IMR-90 (cell line): ENCODE measurements around the gene AGO3. TPM values are rescaled to one million over a fixed set of nuclear protein-coding genes. Genes with fewer than 3 reads are reported as not detected.
A peak's percentile ranks its signal among the peaks of the same experiment; 100 is the strongest.

Experiments
- ATAC-seq: fragments of 200-7000 bp; cut with Tn5 transposase; 2 replicates; pipeline ENCODE4 v1.9.1; 2020; ENCODE audit warnings: low read depth, mild to moderate bottlenecking, moderate library complexity
- BruUV-seq: library from RNA; stranded (reverse); fragments of 400-500 nt; replicated peaks from 2 replicates; lab custom pipeline; 2021; lab: Mats Ljungman, UMichigan
- CTCF ChIA-PET: fragments of 300-600 bp; formaldehyde crosslinking; extraction: SDS; loops from one replicate; lab custom pipeline; 2021; ENCODE audit warnings: antibody characterized with exemption; lab: Yijun Ruan, JAX
- POLR2A ChIA-PET: fragments of 300-600 bp; sonication (Branson Sonifier 250); formaldehyde crosslinking; loops from one replicate; lab custom pipeline; 2022; ENCODE audit warnings: antibody characterized with exemption; ENCODE audit not compliant: unreplicated experiment; lab: Charles Lee
- DNase-seq: peaks from one replicate; pipeline ENCODE4 v3.0.0; 2013
- H2AFZ ChIP-seq: replicated peaks from 2 replicates; pipeline ENCODE3; 2013; ENCODE audit warnings: low read length, mild to moderate bottlenecking; ENCODE audit not compliant: poor library complexity
- H2AK5ac ChIP-seq: 2 replicates; pipeline ENCODE4 v1.6.1; 2013; ENCODE audit warnings: low read depth, low read length, inconsistent platforms
- H2AK9ac ChIP-seq: replicated peaks from 2 replicates; pipeline ENCODE3; 2013; ENCODE audit warnings: mild to moderate bottlenecking, low read depth, low read length, moderate library complexity; ENCODE audit not compliant: poor library complexity
- H2BK120ac ChIP-seq: 2 replicates; pipeline ENCODE4 v1.6.1; 2013; ENCODE audit warnings: low read depth, low read length, inconsistent platforms
- H2BK15ac ChIP-seq: 3 replicates; pipeline ENCODE4 v1.6.1; 2013; ENCODE audit warnings: low read depth, low read length, inconsistent platforms
- H2BK20ac ChIP-seq: 2 replicates; pipeline ENCODE4 v1.6.1; 2013; ENCODE audit warnings: low read depth, mild to moderate bottlenecking, inconsistent platforms, low read length, moderate library complexity
- H2BK5ac ChIP-seq: 2 replicates; pipeline ENCODE4 v1.6.1; 2013; ENCODE audit warnings: mild to moderate bottlenecking, low read depth, low read length, inconsistent platforms; ENCODE audit not compliant: poor library complexity, severe bottlenecking
- H3K14ac ChIP-seq: replicated peaks from 2 replicates; pipeline ENCODE4 v1.6.1; 2013; ENCODE audit warnings: low read depth, low read length, inconsistent platforms
- H3K18ac ChIP-seq: 2 replicates; pipeline ENCODE4 v1.6.1; 2013; ENCODE audit warnings: low read depth, low read length, control low read depth
- H3K23ac ChIP-seq: 2 replicates; pipeline ENCODE4 v1.6.1; 2013; ENCODE audit warnings: low read depth, low read length, inconsistent platforms
- H3K27ac ChIP-seq: 2 replicates; pipeline ENCODE4 v1.5.1; 2013; ENCODE audit warnings: mild to moderate bottlenecking, control low read depth, low read length; ENCODE audit not compliant: insufficient read depth
- H3K27me3 ChIP-seq: 2 replicates; pipeline ENCODE4 v1.6.1; 2013; ENCODE audit warnings: low read length; ENCODE audit not compliant: control insufficient read depth, insufficient read depth
- H3K36me3 ChIP-seq: 2 replicates; pipeline ENCODE4 v1.6.1; 2013; ENCODE audit warnings: low read length, mixed read lengths; ENCODE audit not compliant: control insufficient read depth, insufficient read depth
- H3K4ac ChIP-seq: 2 replicates; pipeline ENCODE4 v1.6.1; 2013; ENCODE audit warnings: low read depth, low read length, inconsistent platforms
- H3K4me1 ChIP-seq: 2 replicates; pipeline ENCODE4 v1.6.1; 2013; ENCODE audit warnings: low read length, mixed read lengths; ENCODE audit not compliant: control insufficient read depth, insufficient read depth
- H3K4me2 ChIP-seq: 2 replicates; pipeline ENCODE4 v1.6.1; 2013; ENCODE audit warnings: low read depth, mild to moderate bottlenecking, control low read depth, low read length, moderate library complexity
- H3K4me3 ChIP-seq: 2 replicates; pipeline ENCODE4 v1.5.1; 2013; ENCODE audit warnings: low read depth, mild to moderate bottlenecking, control low read depth, low read length, moderate library complexity; ENCODE audit not compliant: insufficient read depth
- H3K56ac ChIP-seq: 2 replicates; pipeline ENCODE4 v1.6.1; 2013; ENCODE audit warnings: low read length, inconsistent platforms; ENCODE audit not compliant: insufficient read depth; ENCODE audit errors: extremely low read depth
- H3K79me1 ChIP-seq, 2 experiments: 2 replicates each; pipeline ENCODE4 v1.6.1; 2013; ENCODE audit warnings: low read length in 2 of 2, inconsistent platforms in 1 of 2, low read depth in 1 of 2
- H3K9ac ChIP-seq: 2 replicates; pipeline ENCODE4 v1.6.1; 2013; ENCODE audit warnings: low read depth, low read length, control low read depth
- H3K9me1 ChIP-seq: 2 replicates; pipeline ENCODE4 v1.6.1; 2013; ENCODE audit warnings: low read length, inconsistent platforms; ENCODE audit not compliant: insufficient read depth
- H3K9me3 ChIP-seq: 2 replicates; pipeline ENCODE4 v1.6.1; 2013; ENCODE audit warnings: low read length; ENCODE audit not compliant: control insufficient read depth, insufficient read depth
- H4K20me1 ChIP-seq: 2 replicates; pipeline ENCODE4 v1.6.1; 2013; ENCODE audit warnings: low read length, inconsistent platforms; ENCODE audit not compliant: insufficient read depth
- H4K5ac ChIP-seq: 2 replicates; pipeline ENCODE4 v1.6.1; 2013; ENCODE audit warnings: mild to moderate bottlenecking, low read depth, low read length, control low read depth
- H4K8ac ChIP-seq, 2 experiments: 2 replicates each; pipeline ENCODE4 v1.6.1; 2013; ENCODE audit warnings: low read depth in 2 of 2, low read length in 2 of 2, control low read depth in 1 of 2, inconsistent platforms in 1 of 2
- H4K91ac ChIP-seq: 2 replicates; pipeline ENCODE4 v1.6.1; 2013; ENCODE audit warnings: low read depth, low read length, inconsistent platforms; ENCODE audit not compliant: insufficient read depth
- BHLHE40 ChIP-seq: fragments of 150-350 bp; IDR thresholded peaks from 2 replicates; pipeline ENCODE4 v1.6.1; 2016; ENCODE audit warnings: mild to moderate bottlenecking, low read depth, low read length
- NFE2L2 ChIP-seq: fragments of 150-350 bp; IDR thresholded peaks from 2 replicates; pipeline ENCODE4 v1.6.1; 2016; ENCODE audit warnings: low read depth, mild to moderate bottlenecking, low read length
- SMC3 ChIP-seq: fragments of 150-350 bp; IDR thresholded peaks from 2 replicates; pipeline ENCODE4 v1.6.1; 2016; ENCODE audit warnings: low read depth, mild to moderate bottlenecking, antibody characterized with exemption, low read length, moderate library complexity
- WGBS, 2 experiments: methylation state at CpG; one replicate each; pipeline versions ENCODE4 v1.1.5 to v1.1.7; 2013; ENCODE audit warnings: missing lambda C conversion rate in 2 of 2; ENCODE audit not compliant: insufficient read length in 1 of 2; ENCODE audit errors: extremely low coverage in 2 of 2; 5-methylcytosine and 5-hydroxymethylcytosine counted together
- dilution Hi-C: fragments of 300-500 bp; cut with HindIII; formaldehyde crosslinking; loops from one replicate; pipeline ENCODE4 v1.14.3; 2018; ENCODE audit warnings: low sequenced_read_pairs; ENCODE audit not compliant: unreplicated experiment
- in situ Hi-C: fragments of 300-500 bp; cut with MboI; formaldehyde crosslinking; loops from 3 replicates; pipeline ENCODE4 v1.14.3; 2019; ENCODE audit warnings: low sequenced_read_pairs, inconsistent platforms, mixed read lengths
- intact Hi-C: fragments of 100-400 bp; cut with micrococcal nuclease; formaldehyde crosslinking; loops from 2 replicates; pipeline ENCODE4 v1.10.0; 2022
- polyA plus RNA-seq, 3 experiments: library from polyadenylated mRNA; depleted of rRNA; stranded (reverse); fragments of >200 nt; gene quantifications; 2 replicates each; pipeline ENCODE4 v1.2.3, GENCODE V29; 2012; ENCODE audit warnings: low replicate concordance in 1 of 3
- total RNA-seq: library from RNA; depleted of rRNA; stranded (reverse); fragments of >200 nt; gene quantifications from 2 replicates; pipeline ENCODE4 v1.2.3, GENCODE V29; 2012

The AGO3 gene
- total and polyA plus RNA-seq, 2 of the 4 experiments (the other 2 are of a cell fraction): 8.9 to 25.6 TPM

DNA sequence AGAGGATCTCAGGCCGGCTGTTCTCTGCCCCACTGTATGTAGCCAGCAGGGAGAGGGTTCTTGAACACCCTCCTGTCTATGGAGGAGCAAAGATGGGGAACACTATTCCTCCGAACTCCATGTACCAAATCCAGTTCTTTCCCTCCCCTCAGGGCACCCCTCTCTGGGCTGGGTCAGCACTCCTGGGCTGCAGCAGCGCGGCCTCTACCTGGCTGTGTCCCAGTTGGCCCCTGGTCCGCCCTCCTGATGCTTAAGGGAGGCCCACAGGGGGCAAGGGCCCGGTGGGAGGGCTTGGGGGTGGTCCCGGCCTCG, 157.3 kb downstream of the AGO3 start:
- intact Hi-C loops: loop anchor here (1.0 to 10.0 kb wide), 2 partner anchors 153 to 205 kb away; partner anchors contain the start of genes AGO1 and AGO3
- H3K27me3 ChIP-seq: no peaks in the 10 kb centered on the region
- peaks cover 33 to 45% of the 10 kb centered on the region in 2 experiments for H3K79me1 ChIP-seq
- H3K9me1 ChIP-seq: peaks cover 8% of the 10 kb centered on the region; the same call in 1 of the 2 replicates
- peaks cover 2% of the 10 kb centered on the region; the same call in 1 of the 2 replicates for H3K4me1 ChIP-seq
- no CpG with 5 or more reads among the region's 8 CpGs for WGBS, 2 experiments
- H2AFZ ChIP-seq: peak overlapping the region; percentile 100
- H3K4me2 ChIP-seq: peak overlapping the region; percentile 93
- BruUV-seq: no TSS peak
- peak overlapping the region; percentile 76 for H2BK5ac ChIP-seq
- DNase-seq (no peak), ATAC-seq (peak; percentile 1; the same call in 1 of the 2 replicates)
- peak overlapping the region; percentile 75 for H3K4me3 ChIP-seq
- H3K23ac ChIP-seq: no peak overlapping the region
- ChIA-PET CTCF (no interaction called here), POLR2A (no interaction called here)
- peak overlapping the region; percentile 81; the same call in 1 of the 2 replicates for H2BK120ac ChIP-seq
- H4K8ac ChIP-seq: peak overlapping the region; percentile 97 to 99
- H3K18ac ChIP-seq: no peak overlapping the region; the same call in 1 of the 2 replicates
- H3K56ac ChIP-seq: no peak overlapping the region
- TF ChIP-seq NFE2L2: no peak
- no peak for TF ChIP-seq BHLHE40
- TF ChIP-seq SMC3: no peak
- 0 out of 2 replicates have a peak overlapping the region, but pooled peaks have one; percentile 59 for H2AK5ac ChIP-seq
- peak overlapping the region; percentile 84; the same call in 1 of the 2 replicates for H4K91ac ChIP-seq
- peak overlapping the region; percentile 99; the same call in 1 of the 2 replicates for H3K14ac ChIP-seq
- no peak overlapping the region for H2BK15ac ChIP-seq
- peak overlapping the region; percentile 77 for H3K9ac ChIP-seq
- dilution Hi-C loops: no loop called here
- peak overlapping the region; percentile 87 for H2AK9ac ChIP-seq
- peaks cover 7% of the 10 kb centered on the region; the same call in 1 of the 2 replicates for H4K20me1 ChIP-seq
- peak overlapping the region; percentile 99 for H4K5ac ChIP-seq
- H2BK20ac ChIP-seq: no peak overlapping the region
- H3K9me3 ChIP-seq: no peaks in the 10 kb centered on the region
- peaks cover 17% of the 10 kb centered on the region for H3K36me3 ChIP-seq
- in situ Hi-C loops: no loop called here
- peak overlapping the region; percentile 94 for H3K4ac ChIP-seq
- peak overlapping the region; percentile 74 for H3K27ac ChIP-seq
